OCI-LY7 (cell line): Measurements from ENCODE around the gene LYAR. TPM values are rescaled to one million over a fixed set of nuclear protein-coding genes. Genes with fewer than 3 reads are reported as not detected.

Source experiments
- BruUV-seq: library from RNA; stranded (reverse); fragments of 400-500 nt; replicated peaks from 2 replicates; lab custom pipeline; 2021; lab: Mats Ljungman, UMichigan
- CTCF ChIA-PET: fragments of 300-600 bp; sonication (Branson Sonifier 250); formaldehyde crosslinking; loops from one replicate; lab custom pipeline; 2022; ENCODE audit warnings: antibody characterized with exemption; ENCODE audit not compliant: unreplicated experiment; lab: Charles Lee
- POLR2A ChIA-PET: fragments of 300-600 bp; sonication (Branson Sonifier 250); formaldehyde crosslinking; loops from one replicate; lab custom pipeline; 2022; ENCODE audit warnings: antibody characterized with exemption; lab: Charles Lee
- DNase-seq: peaks from one replicate; pipeline ENCODE4 v3.0.0-alpha.2; 2015; ENCODE audit warnings: low spot score
- H2AFZ ChIP-seq: fragments of 200-600 bp; sonication (generic), shearing (Covaris generic); 2 replicates; pipeline ENCODE4 v1.6.1; 2014; ENCODE audit warnings: mild to moderate bottlenecking, antibody characterized with exemption, low read length, moderate library complexity
- H3K27ac ChIP-seq: fragments of 200-600 bp; sonication (generic); 2 replicates; pipeline ENCODE4 v1.5.1; 2014; ENCODE audit warnings: mixed run types, low read depth, mild to moderate bottlenecking, moderate library complexity, low read length, inconsistent platforms; ENCODE audit not compliant: poor library complexity, severe bottlenecking
- H3K36me3 ChIP-seq: fragments of 200-600 bp; sonication (generic); 2 replicates; pipeline ENCODE4 v1.6.1; 2014; ENCODE audit warnings: mild to moderate bottlenecking, antibody characterized with exemption, low read length, moderate library complexity, mixed read lengths; ENCODE audit not compliant: insufficient read depth
- H3K4me1 ChIP-seq: fragments of 200-600 bp; sonication (generic); 2 replicates; pipeline ENCODE4 v1.5.1; 2014; ENCODE audit warnings: mild to moderate bottlenecking, low read length; ENCODE audit not compliant: insufficient read depth, poor library complexity, severe bottlenecking
- H3K4me2 ChIP-seq: fragments of 200-600 bp; sonication (generic); 2 replicates; pipeline ENCODE4 v1.6.1; 2014; ENCODE audit warnings: mild to moderate bottlenecking, low read length
- H3K4me3 ChIP-seq: fragments of 200-600 bp; sonication (generic); 2 replicates; pipeline ENCODE4 v1.5.1; 2014; ENCODE audit warnings: mild to moderate bottlenecking, low read depth, low read length; ENCODE audit not compliant: poor library complexity, severe bottlenecking
- H3K79me2 ChIP-seq: fragments of 200-600 bp; sonication (generic); 2 replicates; pipeline ENCODE4 v1.6.1; 2016; ENCODE audit warnings: low read depth, mild to moderate bottlenecking, low read length, moderate library complexity, mixed read lengths; ENCODE audit not compliant: insufficient read depth
- H3K9me2 ChIP-seq: fragments of 200-600 bp; sonication (generic); 2 replicates; pipeline ENCODE4 v1.6.1; 2016; ENCODE audit warnings: mild to moderate bottlenecking, low read length, mixed read lengths; ENCODE audit not compliant: insufficient read depth
- H3K9me3 ChIP-seq: fragments of 200-600 bp; sonication (generic); 2 replicates; pipeline ENCODE4 v1.6.1; 2014; ENCODE audit warnings: mild to moderate bottlenecking, mixed run types, low read length, mixed read lengths
- H4K20me1 ChIP-seq: fragments of 200-600 bp; sonication (generic); 2 replicates; pipeline ENCODE4 v1.6.1; 2014; ENCODE audit warnings: mild to moderate bottlenecking, antibody characterized with exemption, low read length, moderate library complexity, mixed read lengths; ENCODE audit not compliant: insufficient read depth
- EZH2phosphoT487 ChIP-seq: fragments of 200-600 bp; sonication (generic); IDR thresholded peaks from 2 replicates; pipeline ENCODE4 v1.6.1; 2018; ENCODE audit warnings: low read depth, borderline replicate concordance, mild to moderate bottlenecking, mixed run types, antibody characterized with exemption, low read length, moderate library complexity, mixed read lengths
- intact Hi-C: fragments of 100-400 bp; cut with micrococcal nuclease; formaldehyde crosslinking; loops from one replicate; pipeline ENCODE4 v1.10.0; 2022; ENCODE audit not compliant: unreplicated experiment
- total RNA-seq, 2 experiments: library from RNA; depleted of rRNA in 1 of 2; stranded (reverse); fragments of >200 nt in 1 of 2; shearing (Covaris generic) in 1 of 2; gene quantifications; 2 replicates each; pipeline ENCODE4 v1.2.3, GENCODE V29; 2014 to 2022
- TF ChIP-seq, protein P1 (sequence below): fragments of 200-600 bp; sonication (generic); conservative IDR thresholded peaks from 2 replicates; pipeline ENCODE4 v1.5.1; 2014; ENCODE audit warnings: mild to moderate bottlenecking, antibody characterized with exemption, low read length, moderate library complexity, mixed read lengths

LYAR gene
- total RNA-seq, 2 experiments from 2014 or later, result 58.5 to 58.8 TPM

DNA sequence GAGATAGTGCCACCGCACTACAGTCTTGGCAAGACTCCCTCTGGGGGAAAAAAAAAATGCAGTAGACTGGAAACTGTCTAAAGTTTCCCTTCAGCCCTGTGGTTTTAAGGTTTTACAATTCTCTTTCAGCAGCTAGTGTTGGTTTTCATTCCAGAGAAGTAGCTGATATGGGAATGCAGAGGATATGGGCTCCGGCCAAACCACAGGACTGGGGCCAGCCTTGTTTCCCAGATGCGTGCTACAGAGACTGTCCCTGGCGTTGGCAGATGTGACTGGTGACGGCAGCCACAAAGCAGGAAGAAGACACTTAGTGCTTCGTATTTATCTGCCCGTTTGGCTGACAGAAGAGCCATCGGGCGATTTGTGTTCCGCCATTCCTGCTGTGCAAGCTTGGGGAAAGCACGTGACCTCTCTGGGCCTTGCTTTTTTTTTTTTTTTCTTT lies 43.3 kb upstream of the LYAR start:
- H3K36me3 ChIP-seq, result no peaks in the 10 kb centered on the region; the same call in 1 of the 2 replicates
- no TSS peak for BruUV-seq
- no peaks in the 10 kb centered on the region for H3K9me2 ChIP-seq
- no peak for DNase-seq
- CTCF ChIA-PET, result interaction anchor here (1.0 kb wide), 1 partner anchor 16 kb away, joined by 3 read pairs; no protein-coding TSS in a partner anchor
- TF ChIP-seq, protein P1, sequence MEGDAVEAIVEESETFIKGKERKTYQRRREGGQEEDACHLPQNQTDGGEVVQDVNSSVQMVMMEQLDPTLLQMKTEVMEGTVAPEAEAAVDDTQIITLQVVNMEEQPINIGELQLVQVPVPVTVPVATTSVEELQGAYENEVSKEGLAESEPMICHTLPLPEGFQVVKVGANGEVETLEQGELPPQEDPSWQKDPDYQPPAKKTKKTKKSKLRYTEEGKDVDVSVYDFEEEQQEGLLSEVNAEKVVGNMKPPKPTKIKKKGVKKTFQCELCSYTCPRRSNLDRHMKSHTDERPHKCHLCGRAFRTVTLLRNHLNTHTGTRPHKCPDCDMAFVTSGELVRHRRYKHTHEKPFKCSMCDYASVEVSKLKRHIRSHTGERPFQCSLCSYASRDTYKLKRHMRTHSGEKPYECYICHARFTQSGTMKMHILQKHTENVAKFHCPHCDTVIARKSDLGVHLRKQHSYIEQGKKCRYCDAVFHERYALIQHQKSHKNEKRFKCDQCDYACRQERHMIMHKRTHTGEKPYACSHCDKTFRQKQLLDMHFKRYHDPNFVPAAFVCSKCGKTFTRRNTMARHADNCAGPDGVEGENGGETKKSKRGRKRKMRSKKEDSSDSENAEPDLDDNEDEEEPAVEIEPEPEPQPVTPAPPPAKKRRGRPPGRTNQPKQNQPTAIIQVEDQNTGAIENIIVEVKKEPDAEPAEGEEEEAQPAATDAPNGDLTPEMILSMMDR, result no peak
- no peak for TF ChIP-seq EZH2phosphoT487
- H3K79me2 ChIP-seq, result no peaks in the 10 kb centered on the region
- H3K4me1 ChIP-seq, result peaks cover 9% of the 10 kb centered on the region
- POLR2A ChIA-PET, result interaction anchor here (0.6 to 1.6 kb wide), 3 partner anchors 9 to 82 kb away, joined by 3 read pairs; no protein-coding TSS in a partner anchor
- H3K27ac ChIP-seq, result no peak overlapping the region
- H3K9me3 ChIP-seq, result peaks cover 6% of the 10 kb centered on the region; the same call in 1 of the 2 replicates
- intact Hi-C loops, result no loop called here
- H2AFZ ChIP-seq, result no peak overlapping the region
- no peak overlapping the region for H3K4me3 ChIP-seq
- H4K20me1 ChIP-seq, result no peaks in the 10 kb centered on the region
- H3K4me2 ChIP-seq, result no peak overlapping the region

DNA sequence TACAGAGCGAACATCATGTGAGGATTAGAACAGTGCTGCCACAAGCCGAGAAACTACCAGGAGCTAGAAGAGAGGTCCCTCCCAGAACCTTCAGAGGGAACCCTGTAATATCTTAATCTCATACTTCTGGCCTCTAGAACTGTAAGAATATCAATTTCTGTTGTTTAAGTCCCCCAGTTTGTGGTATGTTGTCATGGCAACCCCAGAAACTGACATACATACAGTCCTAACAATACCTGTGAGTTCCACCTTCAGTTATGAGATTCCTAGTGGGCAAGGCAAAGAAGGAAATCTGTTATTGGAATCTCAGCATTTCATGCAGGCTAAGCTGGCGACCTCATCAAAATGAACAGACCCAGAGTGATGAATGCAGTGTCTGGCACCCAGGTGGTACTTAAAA lies 42.6 kb upstream of the LYAR start:
- POLR2A ChIA-PET, result interaction anchor here (1.6 kb wide), 1 partner anchor 10 kb away, joined by 3 read pairs; no protein-coding TSS in a partner anchor
- Histone ChIP-seq H4K20me1 (no peaks in the 10 kb centered on the region), H3K4me1 (peaks cover 9% of the 10 kb centered on the region), H3K27ac (no peak overlapping the region), H3K4me2 (no peak overlapping the region), H3K9me2 (no peaks in the 10 kb centered on the region), H3K4me3 (no peak overlapping the region), H3K9me3 (peaks cover 6% of the 10 kb centered on the region; the same call in 1 of the 2 replicates), H3K36me3 (no peaks in the 10 kb centered on the region; the same call in 1 of the 2 replicates), H3K79me2 (no peaks in the 10 kb centered on the region), H2AFZ (no peak overlapping the region)
- no peak for DNase-seq
- intact Hi-C loops, result no loop called here
- CTCF ChIA-PET, result interaction anchor here (0.9 to 1.0 kb wide), 2 partner anchors 15 to 72 kb away, joined by 3 read pairs; no protein-coding TSS in a partner anchor
- no TSS peak for BruUV-seq
- TF ChIP-seq, protein P1, result no peak
- TF ChIP-seq EZH2phosphoT487, result no peak

- Histone ChIP-seq H3K79me2 (no peaks in the 10 kb centered on the region), H4K20me1 (no peaks in the 10 kb centered on the region), H3K4me2 (no peak overlapping the region), H3K9me3 (no peaks in the 10 kb centered on the region), H3K4me3 (no peak overlapping the region), H3K36me3 (no peaks in the 10 kb centered on the region), H3K4me1 (peaks cover 9% of the 10 kb centered on the region), H3K9me2 (no peaks in the 10 kb centered on the region), H2AFZ (no peak overlapping the region), H3K27ac (no peak overlapping the region)
- ChIA-PET POLR2A (interaction anchor here (0.6 to 0.7 kb wide), 2 partner anchors 14 to 73 kb away, joined by 3 read pairs; no protein-coding TSS in a partner anchor), CTCF (no interaction called here)
- BruUV-seq, result no TSS peak
- intact Hi-C loops, result no loop called here
- TF ChIP-seq EZH2phosphoT487, result no peak
- TF ChIP-seq, protein P1, result no peak
- DNase-seq, result no peak
Measured at GRCh38 chr4:4330794-4331193, 40.8 kb upstream of the LYAR start.
